Heart right ventricle (tissue), 16 donors: Measurements from ENCODE around the gene SNX20. TPM values are rescaled to one million over a fixed set of nuclear protein-coding genes. Genes with fewer than 3 reads are reported as not detected.

Experiments used
- ATAC-seq, 8 donors: fragments of 200-7000 bp; cut with Tn5 transposase; one replicate each; pipeline ENCODE4 v1.9.1; 2020; ENCODE audit warnings: mild to moderate bottlenecking in 8 of 8, moderate library complexity in 8 of 8, moderate number of reproducible peaks in 1 of 8
- DNase-seq, 2 donors: peaks; one replicate each; pipeline ENCODE4 v3.0.0-alpha.2; 2020
- H3K27ac ChIP-seq, 10 donors: fragments of 200-600 bp; sonication (generic) in 2 of 10; one replicate each; pipeline versions ENCODE4 v1.5.0 to v1.8.0; 2020 to 2022; ENCODE audit warnings: mild to moderate bottlenecking in 3 of 10
- H3K27me3 ChIP-seq, 7 donors: fragments of 200-600 bp; one replicate each; pipeline ENCODE4 v1.8.0; 2021 to 2022; ENCODE audit warnings: mild to moderate bottlenecking in 2 of 7
- H3K36me3 ChIP-seq, 9 donors: fragments of 200-600 bp; sonication (generic) in 1 of 9; one replicate each; pipeline versions ENCODE4 v1.5.0 to v1.8.0; 2020 to 2022; ENCODE audit warnings: mild to moderate bottlenecking in 2 of 9
- H3K4me1 ChIP-seq, 9 donors: fragments of 200-600 bp; sonication (generic) in 1 of 9; one replicate each; pipeline versions ENCODE4 v1.5.0 to v1.8.0; 2020 to 2022; ENCODE audit warnings: mild to moderate bottlenecking in 4 of 9
- H3K4me3 ChIP-seq, 10 donors: fragments of 200-600 bp; sonication (generic) in 2 of 10; one replicate each; pipeline versions ENCODE4 v1.5.0 to v1.8.0; 2020 to 2022; ENCODE audit warnings: mild to moderate bottlenecking in 7 of 10, moderate library complexity in 2 of 10
- H3K9me3 ChIP-seq, 11 donors: fragments of 200-600 bp in 10 of 11; sonication (generic) in 2 of 11; one replicate each; pipeline versions ENCODE4 v1.5.0 to v1.8.0; 2013 to 2022; ENCODE audit warnings: mild to moderate bottlenecking in 2 of 11, control low read depth in 1 of 11, moderate library complexity in 1 of 11
- WGBS, 2 donors: extraction: QIAGEN DNeasy Blood & Tissue Kit; methylation state at CpG; one replicate each; pipeline ENCODE4 v1.1.7; 2013; ENCODE audit warnings: inconsistent platforms in 1 of 2; 5-methylcytosine and 5-hydroxymethylcytosine counted together
- intact Hi-C, 10 donors: fragments of 100-400 bp; cut with DNase I; formaldehyde crosslinking; loops; one replicate each; pipeline versions ENCODE4 v1.11.1 to v1.14.2; 2022
- polyA plus RNA-seq, 2 donors: library from polyadenylated mRNA; stranded (reverse); fragments of 200-250 nt; gene quantifications; one replicate each; pipeline ENCODE4 v1.2.3, GENCODE V29; 2013
- total RNA-seq, 10 donors: library from RNA; stranded (reverse); fragmentation: NEBNext Ultra II Directional in 3 of 10; extraction: Animal tissue kit (Norgen Biotek cat#: 25700) in 3 of 10; gene quantifications; one replicate each; pipeline versions ENCODE4 v1.2.1 to v1.2.4, GENCODE V29; 2021 to 2023
- TF ChIP-seq, protein P1 (sequence below), 9 donors: fragments of 200-600 bp; sonication (generic) in 2 of 9; IDR thresholded peaks; one replicate each; pipeline versions ENCODE4 v1.5.0 to v1.8.0; 2021 to 2022; ENCODE audit warnings: antibody characterized with exemption in 9 of 9, mild to moderate bottlenecking in 5 of 9, moderate library complexity in 1 of 9
- donor health status: Arrhythmogenic right ventricular cardiomyopathy.
- donor health status: ischemic (EF 13 %, LVEDD 7.1; RV severe dilation, severe dysfunction).
- donor health status: healthy with polysubstance abuse.
- donor health status: DM: no; HTN: yes; CAD: no.
- donor health status: DM: no; HTN: no; CAD: no.
- donor health status: ischemic (EF 25% LVEDD 6.9; RV normal size, moderate dysfunction).
- donor health status: ischemic (EF 25% LVEDD 5.7; RV mildly dilated, moderate dysfunction).
- donor health status: healthy.
- donor health status: DM: yes; HTN: yes; CAD: no.
- donor health status: Ischemic cardiomyopathy.
- donor health status: ischemic (EF 35%, LVEDD 5.7; RV mildly dilated, moderate dysfunction).
- donor health status: nonischemic (EF 11% LVEDD 7.7; RV severe dilation, severe dysfunction).
- donor health status: DM: yes; HTN: yes; CAD: no.
- donor health status: PGD.
- donor health status: ischemic (EF 29% LVEDD 5.4; RV normal size, mild dysfunction).
- donor health status: nonischemic (EF 23%, LVEDD 6.1; RV moderate dilation, normal function).

SNX20 gene
- total and polyA plus RNA-seq, 12 donors: 0.08 to 7.1 (median 0.63) TPM

DNA sequence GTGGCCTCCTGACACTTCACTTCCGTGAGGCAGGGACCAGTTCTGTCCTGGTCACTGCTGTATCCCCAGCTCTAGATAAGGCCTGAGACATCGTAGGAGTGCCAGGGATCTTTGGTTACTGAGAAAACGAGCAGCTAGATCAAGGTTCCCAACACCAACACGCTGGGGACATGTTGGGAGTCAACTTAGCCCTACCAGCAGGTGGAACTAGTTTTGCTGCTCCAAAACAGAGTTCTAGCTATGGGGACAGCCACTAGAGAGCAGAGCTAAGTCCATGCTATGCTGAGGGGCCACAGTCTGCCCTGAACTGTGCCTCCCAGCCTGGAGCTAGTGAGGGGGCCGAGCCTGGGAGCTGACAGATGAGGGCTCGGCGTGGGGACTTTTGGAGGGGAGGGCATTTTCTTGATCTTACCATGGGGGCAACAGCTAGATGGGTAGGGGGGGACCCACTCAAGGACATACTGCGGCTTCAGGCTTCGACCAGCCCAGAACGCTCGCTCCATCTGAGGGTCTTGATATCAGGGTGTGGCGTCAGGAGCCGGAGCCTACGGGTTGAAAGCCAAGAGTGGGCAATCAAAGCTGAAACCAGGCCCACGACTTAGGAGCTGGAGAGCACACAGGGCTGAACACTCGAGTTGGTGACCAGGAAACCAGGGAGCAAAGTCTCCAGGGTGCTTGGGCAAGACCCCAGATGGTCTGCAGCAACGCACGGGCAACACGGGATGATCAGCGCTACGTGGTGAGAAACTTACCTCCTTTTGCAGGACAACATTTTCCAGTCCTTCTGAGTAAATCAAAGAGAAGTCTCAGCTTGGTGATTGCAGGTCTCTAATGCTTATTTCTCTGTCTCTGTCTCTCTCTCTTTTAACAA lies 13.4 kb downstream of the SNX20 start:
- ATAC-seq: no peak
- H3K36me3 ChIP-seq: peaks cover 0 to 19% (median 0%) of the 10 kb centered on the region in 9 donors
- no peak for DNase-seq
- H3K27ac ChIP-seq: peak overlapping the region in 6 of 10 donors; percentile 25 to 77 (median 54)
- peaks cover 2 to 45% (median 17%) of the 10 kb centered on the region in 9 donors for H3K4me1 ChIP-seq
- H3K27me3 ChIP-seq: peaks cover 0 to 4% (median under 1%) of the 10 kb centered on the region in 7 donors
- intact Hi-C loops: loop anchor here in 9 of 10 donors (5.0 to 10.0 kb wide), 13 partner anchors 73 to 643 kb away; partner anchors contain the start of genes CNEP1R1 (in 2 of the 9), CYLD (in 2 of the 9) and BRD7 (in 1 of the 9)
- H3K9me3 ChIP-seq: peaks cover 0 to 21% (median 9%) of the 10 kb centered on the region in 11 donors
- TF ChIP-seq, protein P1, sequence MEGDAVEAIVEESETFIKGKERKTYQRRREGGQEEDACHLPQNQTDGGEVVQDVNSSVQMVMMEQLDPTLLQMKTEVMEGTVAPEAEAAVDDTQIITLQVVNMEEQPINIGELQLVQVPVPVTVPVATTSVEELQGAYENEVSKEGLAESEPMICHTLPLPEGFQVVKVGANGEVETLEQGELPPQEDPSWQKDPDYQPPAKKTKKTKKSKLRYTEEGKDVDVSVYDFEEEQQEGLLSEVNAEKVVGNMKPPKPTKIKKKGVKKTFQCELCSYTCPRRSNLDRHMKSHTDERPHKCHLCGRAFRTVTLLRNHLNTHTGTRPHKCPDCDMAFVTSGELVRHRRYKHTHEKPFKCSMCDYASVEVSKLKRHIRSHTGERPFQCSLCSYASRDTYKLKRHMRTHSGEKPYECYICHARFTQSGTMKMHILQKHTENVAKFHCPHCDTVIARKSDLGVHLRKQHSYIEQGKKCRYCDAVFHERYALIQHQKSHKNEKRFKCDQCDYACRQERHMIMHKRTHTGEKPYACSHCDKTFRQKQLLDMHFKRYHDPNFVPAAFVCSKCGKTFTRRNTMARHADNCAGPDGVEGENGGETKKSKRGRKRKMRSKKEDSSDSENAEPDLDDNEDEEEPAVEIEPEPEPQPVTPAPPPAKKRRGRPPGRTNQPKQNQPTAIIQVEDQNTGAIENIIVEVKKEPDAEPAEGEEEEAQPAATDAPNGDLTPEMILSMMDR (IDR thresholded peaks at IDR 0.05): no peak
- H3K4me3 ChIP-seq: no peak overlapping the region
- 90 to 92% methylated on average over 21 of the region's 21 CpGs for WGBS, 2 donors

DNA sequence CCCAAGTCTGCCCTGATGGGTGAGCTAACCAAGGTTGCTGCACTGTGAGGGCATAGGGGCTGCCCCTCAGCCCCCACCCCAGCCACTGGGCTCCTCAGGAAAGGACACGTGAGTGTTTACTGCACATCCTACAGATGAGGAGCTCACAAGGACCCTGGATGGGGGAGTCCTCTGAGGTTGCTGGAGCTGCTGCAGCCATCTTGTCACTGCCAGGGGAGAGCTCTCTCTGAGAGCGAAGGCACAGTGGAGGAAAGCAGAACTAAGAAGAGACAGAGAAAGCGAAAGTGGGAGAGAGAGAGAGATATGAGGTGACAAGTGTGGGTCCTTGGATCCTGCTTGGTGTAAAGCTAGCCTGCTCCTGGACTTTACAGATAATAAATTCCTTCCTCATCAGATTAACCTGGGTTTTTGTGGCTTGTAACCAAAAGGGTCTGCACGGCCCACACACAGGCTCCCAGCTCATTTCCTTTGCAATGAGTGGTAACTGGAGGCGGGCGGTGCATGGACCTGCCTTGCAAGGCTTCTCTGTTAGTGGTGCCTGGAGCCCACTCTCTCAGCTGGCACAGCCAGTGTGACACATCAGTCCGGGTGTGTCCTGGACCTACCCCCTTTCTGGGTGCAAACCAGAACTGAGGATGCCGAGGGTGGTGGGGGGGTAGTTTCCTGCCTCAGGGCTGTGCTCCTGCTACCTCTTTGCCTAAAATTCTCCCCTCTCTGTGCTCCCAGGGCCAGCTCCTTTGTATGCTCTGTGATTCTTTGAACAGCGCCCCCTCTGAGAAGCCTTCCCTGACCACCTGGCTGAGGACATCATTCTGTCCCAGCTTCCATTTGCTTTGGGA lies 14.2 kb downstream of the SNX20 start:
- Histone ChIP-seq H3K36me3 (peaks cover 0 to 12% (median 0%) of the 10 kb centered on the region in 9 donors), H3K27ac (peak overlapping the region in 1 of 10 donors; percentile 70), H3K9me3 (peaks cover 0 to 20% (median 6%) of the 10 kb centered on the region in 11 donors), H3K4me1 (peaks cover 2 to 45% (median 17%) of the 10 kb centered on the region in 9 donors), H3K4me3 (peak overlapping the region in 1 of 10 donors; percentile 35), H3K27me3 (no peaks in the 10 kb centered on the region)
- WGBS, 2 donors: 83 to 85% methylated on average over 9 of the region's 9 CpGs
- TF ChIP-seq, protein P1 (IDR thresholded peaks at IDR 0.05): no peak
- DNase-seq: no peak
- intact Hi-C loops: loop anchor here in 9 of 10 donors (5.0 to 10.0 kb wide), 13 partner anchors 72 to 642 kb away; partner anchors contain the start of genes CNEP1R1 (in 2 of the 9), CYLD (in 2 of the 9) and BRD7 (in 1 of the 9)
- peak in 1 of 8 donors; percentile 3 for ATAC-seq

DNA sequence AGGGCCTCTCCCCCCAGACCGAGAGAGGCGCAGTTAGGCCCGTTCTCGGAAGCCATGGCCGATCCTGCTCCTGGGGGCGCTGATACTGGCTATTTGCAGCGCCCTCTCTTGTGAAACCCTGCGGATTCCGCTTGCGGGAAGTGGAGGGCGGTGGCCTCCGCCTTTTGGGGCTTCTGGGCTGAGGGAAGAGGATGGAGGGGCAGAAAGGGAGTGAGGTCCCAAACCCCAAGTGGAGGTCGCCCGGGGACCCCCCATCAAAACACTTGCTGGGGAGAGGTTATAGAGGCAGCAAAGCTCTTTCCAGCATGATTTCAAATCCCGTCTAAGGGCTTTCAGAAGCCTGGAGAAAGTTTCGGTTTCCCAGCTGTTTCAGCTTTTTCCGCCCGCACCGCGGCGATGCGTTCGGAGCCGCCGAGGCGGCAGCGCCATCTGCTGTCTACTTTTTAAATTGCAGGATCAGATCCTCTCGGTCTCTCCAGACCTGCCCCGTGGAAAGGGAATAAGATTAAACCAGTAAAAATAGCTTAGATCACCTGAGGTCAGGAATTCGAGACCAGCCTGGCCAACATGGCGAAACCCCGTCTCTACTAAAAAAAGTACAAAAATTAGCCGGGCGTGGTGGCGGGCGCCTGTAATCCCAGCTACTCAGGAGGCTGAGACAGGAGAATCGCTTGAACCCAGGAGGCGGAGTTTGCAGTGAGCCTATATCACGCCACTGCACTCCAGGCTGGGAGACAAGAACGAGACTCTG lies 15.8 kb downstream of the SNX20 start:
- Histone ChIP-seq H3K4me3 (peak overlapping the region; percentile 31 to 63 (median 52)), H3K9me3 (peaks cover 0 to 11% (median 0%) of the 10 kb centered on the region in 11 donors), H3K27ac (peak overlapping the region in 9 of 10 donors; percentile 36 to 93 (median 79)), H3K36me3 (peaks cover 0 to 3% (median 0%) of the 10 kb centered on the region in 9 donors), H3K27me3 (no peaks in the 10 kb centered on the region), H3K4me1 (peaks cover 2 to 45% (median 17%) of the 10 kb centered on the region in 9 donors)
- TF ChIP-seq, protein P1 (IDR thresholded peaks at IDR 0.05): peak; percentile 89 to 97 (median 92)
- intact Hi-C loops: loop anchor here in 9 of 10 donors (1.0 to 10.0 kb wide), 15 partner anchors 71 to 641 kb away; partner anchors contain the start of genes CNEP1R1 (in 2 of the 9), CYLD (in 2 of the 9) and BRD7 (in 1 of the 9)
- DNase-seq: peak; percentile 78 to 83
- WGBS, 2 donors: 16 to 17% methylated on average over 40 of the region's 40 CpGs
- peak; percentile 70 to 93 (median 88) for ATAC-seq
